Aorta (tissue), 5 donors: ENCODE data around the gene HSPB9. TPM values are rescaled to one million over a fixed set of nuclear protein-coding genes. Genes with fewer than 3 reads are reported as not detected.
"Not testable (repeated sequence)": the region's sequence is repeated elsewhere in the genome, so short reads cannot be mapped to it uniquely, and the experiment has no call there.

Experiments used
- ATAC-seq: fragments of 200-7000 bp; cut with Tn5 transposase; one replicate; pipeline ENCODE4 v1.9.1; 2022; ENCODE audit warnings: moderate library complexity; ENCODE audit not compliant: low FRiP score
- DNase-seq, 2 donors: peaks; one replicate each; pipeline ENCODE4 v3.0.0-alpha.2; 2020
- H3K27ac ChIP-seq, 2 donors: one replicate each; pipeline ENCODE4 v1.5.1; 2013; ENCODE audit warnings: low read length in 2 of 2, mild to moderate bottlenecking in 2 of 2, moderate library complexity in 2 of 2, control low read depth in 1 of 2, inconsistent platforms in 1 of 2, low read depth in 1 of 2
- H3K27me3 ChIP-seq, 2 donors: one replicate each; pipeline ENCODE4 v1.6.1; 2013; ENCODE audit warnings: control low read depth in 1 of 2, low read length in 1 of 2, mild to moderate bottlenecking in 1 of 2, moderate library complexity in 1 of 2; ENCODE audit not compliant: insufficient read depth in 2 of 2, control insufficient read depth in 1 of 2
- H3K36me3 ChIP-seq, 2 donors: one replicate each; pipeline ENCODE4 v1.6.1; 2013; ENCODE audit warnings: control low read depth in 1 of 2, low read length in 1 of 2, mild to moderate bottlenecking in 1 of 2; ENCODE audit not compliant: insufficient read depth in 2 of 2, control insufficient read depth in 1 of 2
- H3K4me1 ChIP-seq, 2 donors: one replicate each; pipeline ENCODE4 v1.6.1; 2013; ENCODE audit warnings: low read length in 2 of 2, control low read depth in 1 of 2, mild to moderate bottlenecking in 1 of 2, moderate library complexity in 1 of 2; ENCODE audit not compliant: insufficient read depth in 2 of 2, control insufficient read depth in 1 of 2
- H3K4me3 ChIP-seq, 2 donors: one replicate each; pipeline ENCODE4 v1.5.1; 2013; ENCODE audit warnings: low read length in 2 of 2, control low read depth in 1 of 2, mild to moderate bottlenecking in 1 of 2
- H3K9me3 ChIP-seq: one replicate; pipeline ENCODE4 v1.6.1; 2013; ENCODE audit warnings: mild to moderate bottlenecking, low read length; ENCODE audit not compliant: control insufficient read depth
- WGBS, 2 donors: extraction: QIAGEN DNeasy Blood & Tissue Kit; methylation state at CpG; one replicate each; pipeline ENCODE4 v1.1.7; 2013; 5-methylcytosine and 5-hydroxymethylcytosine counted together
- intact Hi-C, 2 donors: fragments of 100-400 bp; cut with DNase I; formaldehyde crosslinking; loops; one replicate each; pipeline versions ENCODE4 v1.14.2 to v1.15.0; 2022
- polyA plus RNA-seq, 2 donors: library from polyadenylated mRNA; stranded (reverse); fragments of 200-250 nt; gene quantifications; one replicate each; pipeline ENCODE4 v1.2.3, GENCODE V29; 2013
- total RNA-seq, 2 donors: library from RNA; stranded (reverse); fragmentation: NEBNext Ultra II Directional; extraction: Animal tissue kit (Norgen Biotek cat#: 25700); gene quantifications; one replicate each; pipeline ENCODE4 v1.2.1, GENCODE V29; 2021
- donor health status: healthy with polysubstance abuse.
- donor health status: Bipolar disorder and iron deficiency.
- donor health status: DM: no; HTN: no; CAD: no.
- donor health status: DM: no; HTN: no; CAD: no.
- donor health status: DM: yes; HTN: yes; CAD: no.

HSPB9 gene
- total and polyA plus RNA-seq, 4 donors: 0.15 to 0.63 TPM; not detected in 2

- H3K27me3 ChIP-seq, H3K36me3 ChIP-seq, H3K4me3 ChIP-seq, H3K9me3 ChIP-seq, intact Hi-C loops, ATAC-seq, H3K4me1 ChIP-seq, DNase-seq: not testable (repeated sequence)
- H3K27ac ChIP-seq: peak overlapping the region in 1 of 2 donors; percentile 39
- 68 to 74% methylated on average over 4 of the region's 4 CpGs for WGBS, 2 donors
Observed at GRCh38 chr17:42143138-42143537, 20.5 kb downstream of the HSPB9 start.

- WGBS, 2 donors: 89 to 91% methylated on average over 13 of the region's 13 CpGs
- DNase-seq: no peak
- Histone ChIP-seq H3K27me3 (no peaks in the 10 kb centered on the region), H3K27ac (no peak overlapping the region), H3K9me3 (no peaks in the 10 kb centered on the region), H3K36me3 (no peaks in the 10 kb centered on the region), H3K4me3 (no peak overlapping the region), H3K4me1 (peaks cover 0 to 2% of the 10 kb centered on the region in 2 donors)
- no peak for ATAC-seq
- intact Hi-C loops: no loop called here
Observed at GRCh38 chr17:42146911-42147607, 24.5 kb downstream of the HSPB9 start.

GRCh38 chr17:42153919-42154742 is 31.5 kb downstream of the HSPB9 start:
- H3K27me3 ChIP-seq: no peaks in the 10 kb centered on the region
- WGBS, 2 donors: 5 to 6% methylated on average over 15 of the region's 15 CpGs
- H3K4me3 ChIP-seq: peak overlapping the region; percentile 75 to 89
- H3K27ac ChIP-seq: peak overlapping the region in 1 of 2 donors; percentile 6
- DNase-seq (no peak), ATAC-seq (no peak)
- no peaks in the 10 kb centered on the region for H3K36me3 ChIP-seq
- intact Hi-C loops: loop anchor here in 1 of 2 donors (2.0 kb wide), 1 partner anchor 187 kb away; the partner anchor contains the start of gene CNP
- no peaks in the 10 kb centered on the region for H3K9me3 ChIP-seq
- no peaks in the 10 kb centered on the region for H3K4me1 ChIP-seq

- H3K36me3 ChIP-seq: no peaks in the 10 kb centered on the region
- no peak overlapping the region for H3K27ac ChIP-seq
- intact Hi-C loops: loop anchor here in 1 of 2 donors (2.0 kb wide), 1 partner anchor 189 kb away; the partner anchor contains the start of gene CNP
- no peaks in the 10 kb centered on the region for H3K27me3 ChIP-seq
- DNase-seq: no peak
- no peaks in the 10 kb centered on the region for H3K9me3 ChIP-seq
- H3K4me3 ChIP-seq: no peak overlapping the region
- ATAC-seq: no peak
- WGBS, 2 donors: 29 to 33% methylated on average over 17 of the region's 17 CpGs
- no peaks in the 10 kb centered on the region for H3K4me1 ChIP-seq
Observed at GRCh38 chr17:42155614-42156045, 33.0 kb downstream of the HSPB9 start.

- H3K36me3 ChIP-seq: no peaks in the 10 kb centered on the region
- no peak overlapping the region for H3K4me3 ChIP-seq
- ATAC-seq (no peak), DNase-seq (no peak)
- no peaks in the 10 kb centered on the region for H3K4me1 ChIP-seq
- no peak overlapping the region for H3K27ac ChIP-seq
- intact Hi-C loops: no loop called here
- no peaks in the 10 kb centered on the region for H3K27me3 ChIP-seq
- WGBS, 2 donors: 72 to 73% methylated on average over 14 of the region's 14 CpGs
- no peaks in the 10 kb centered on the region for H3K9me3 ChIP-seq
Observed at GRCh38 chr17:42159796-42160530, 37.4 kb downstream of the HSPB9 start.

GRCh38 chr17:42160531-42160910 is 37.9 kb downstream of the HSPB9 start:
- no peak for DNase-seq
- H3K4me3 ChIP-seq: no peak overlapping the region
- intact Hi-C loops: no loop called here
- no peaks in the 10 kb centered on the region for H3K36me3 ChIP-seq
- no peak for ATAC-seq
- no peak overlapping the region for H3K27ac ChIP-seq
- no peaks in the 10 kb centered on the region for H3K9me3 ChIP-seq
- no peaks in the 10 kb centered on the region for H3K27me3 ChIP-seq
- WGBS, 2 donors: 88 to 92% methylated on average over 7 of the region's 7 CpGs
- no peaks in the 10 kb centered on the region for H3K4me1 ChIP-seq

- H3K36me3 ChIP-seq: no peaks in the 10 kb centered on the region
- no peak overlapping the region for H3K4me3 ChIP-seq
- DNase-seq (no peak), ATAC-seq (no peak)
- intact Hi-C loops: no loop called here
- H3K9me3 ChIP-seq: no peaks in the 10 kb centered on the region
- H3K4me1 ChIP-seq: no peaks in the 10 kb centered on the region
- no peaks in the 10 kb centered on the region for H3K27me3 ChIP-seq
- 48 to 53% methylated on average over 8 of the region's 8 CpGs for WGBS, 2 donors
- no peak overlapping the region for H3K27ac ChIP-seq
Observed at GRCh38 chr17:42163113-42163512, 40.5 kb downstream of the HSPB9 start.

GRCh38 chr17:42163696-42164407 is 41.2 kb downstream of the HSPB9 start:
- Histone ChIP-seq H3K36me3 (no peaks in the 10 kb centered on the region), H3K27me3 (no peaks in the 10 kb centered on the region), H3K4me1 (no peaks in the 10 kb centered on the region), H3K27ac (no peak overlapping the region), H3K4me3 (no peak overlapping the region), H3K9me3 (no peaks in the 10 kb centered on the region)
- ATAC-seq (no peak), DNase-seq (no peak)
- intact Hi-C loops: no loop called here
- 49% methylated on average over 22 of the region's 22 CpGs for WGBS, 2 donors
